ENCODE data around the gene PEPD. TPM values are rescaled to one million over a fixed set of nuclear protein-coding genes. Genes with fewer than 3 reads are reported as not detected.

The PEPD gene
- total RNA-seq, 4 donors from 2014 or later = 58.9 to 81.0 (median 70.7) TPM

GRCh38 chr19:33430674-33431277 lies 90.8 kb downstream of the PEPD start:
- TF ChIP-seq POLR2A (IDR thresholded peaks at IDR 0.05) = no peak
- no peak for TF ChIP-seq CTCF (IDR thresholded peaks at IDR 0.05)
- peak; percentile 55 to 93 for DNase-seq (ENCODE audit: low spot score in 2 of 2)
- no peak overlapping the region for H3K4me3 ChIP-seq (ENCODE audit: low read depth, poor library complexity, severe bottlenecking)
- intact Hi-C loops (cut with DNase I; ENCODE audit: low total_unique reads) = loop anchor here (2.0 kb wide), 1 partner anchor 338 kb away; no protein-coding TSS in a partner anchor
- 23 to 31% methylated on average over 13 of the region's 13 CpGs for WGBS, 2 donors

- 71% methylated on average over 17 of the region's 17 CpGs for WGBS, 2 donors
- no peak for DNase-seq (ENCODE audit: low spot score in 2 of 2)
- no peak for TF ChIP-seq CTCF (IDR thresholded peaks at IDR 0.05)
- intact Hi-C loops (cut with DNase I; ENCODE audit: low total_unique reads) = loop anchor here (2.0 kb wide), 1 partner anchor 339 kb away; no protein-coding TSS in a partner anchor
- H3K4me3 ChIP-seq (ENCODE audit: low read depth, poor library complexity, severe bottlenecking) = no peak overlapping the region
Observed at GRCh38 chr19:33429891-33430673, 91.5 kb downstream of the PEPD start.

- no peak for TF ChIP-seq CTCF (IDR thresholded peaks at IDR 0.05)
- TF ChIP-seq POLR2A (IDR thresholded peaks at IDR 0.05) = no peak
- 87 to 91% methylated on average over 5 of the region's 5 CpGs for WGBS, 2 donors
- intact Hi-C loops (cut with DNase I; ENCODE audit: low total_unique reads) = no loop called here
Observed at GRCh38 chr19:33428627-33429125, 92.9 kb downstream of the PEPD start.

GRCh38 chr19:33427801-33428626 lies 93.6 kb downstream of the PEPD start:
- 90 to 91% methylated on average over 21 to 22 of the region's 22 CpGs for WGBS, 2 donors
- TF ChIP-seq CTCF (IDR thresholded peaks at IDR 0.05) (no peak), POLR2A (IDR thresholded peaks at IDR 0.05) (no peak)
- no peak for DNase-seq (ENCODE audit: low spot score in 2 of 2)
- intact Hi-C loops (cut with DNase I; ENCODE audit: low total_unique reads) = no loop called here
- H3K4me3 ChIP-seq (ENCODE audit: low read depth, poor library complexity, severe bottlenecking) = no peak overlapping the region

More at GRCh38 chr19:33428627-33429125, 92.9 kb downstream of the PEPD start:
- DNase-seq (ENCODE audit: low spot score in 2 of 2) = no peak
- H3K4me3 ChIP-seq (ENCODE audit: low read depth, poor library complexity, severe bottlenecking) = no peak overlapping the region

GRCh38 chr19:33426621-33427361 lies 94.8 kb downstream of the PEPD start:
- TF ChIP-seq POLR2A (IDR thresholded peaks at IDR 0.05) = no peak
- TF ChIP-seq CTCF (IDR thresholded peaks at IDR 0.05) = no peak
- 71 to 74% methylated on average over 24 of the region's 24 CpGs for WGBS, 2 donors
- no peak overlapping the region for H3K4me3 ChIP-seq (ENCODE audit: low read depth, poor library complexity, severe bottlenecking)
- intact Hi-C loops (cut with DNase I; ENCODE audit: low total_unique reads) = no loop called here
- no peak for DNase-seq (ENCODE audit: low spot score in 2 of 2)
